Measurements from ENCODE around the gene PIK3CD. TPM values are rescaled to one million over a fixed set of nuclear protein-coding genes. Genes with fewer than 3 reads are reported as not detected.

The PIK3CD gene
- total RNA-seq, 1 experiment from 2014 or later, result 2.6 TPM

DNA sequence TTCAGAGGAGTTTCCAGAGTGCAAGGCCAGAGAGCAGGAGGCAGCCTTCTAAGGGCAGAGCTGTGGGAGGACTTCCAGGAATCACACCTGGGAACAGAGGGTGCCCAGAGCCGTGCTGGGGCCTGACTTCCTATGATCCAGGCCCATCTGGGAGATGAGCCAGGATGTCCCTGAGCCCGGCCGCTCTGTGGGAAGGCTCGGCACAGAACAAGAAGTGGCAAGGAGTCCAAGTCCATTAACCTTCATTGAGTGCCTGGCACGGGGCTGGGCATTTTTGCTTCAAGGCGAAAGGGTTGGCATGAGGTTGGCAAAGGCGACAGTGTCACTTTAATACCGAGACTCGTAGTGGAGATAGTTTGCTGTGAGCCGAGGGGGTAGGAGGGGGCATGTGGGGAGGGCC, 44.6 kb upstream of the PIK3CD start:
- TF ChIP-seq, protein P1, sequence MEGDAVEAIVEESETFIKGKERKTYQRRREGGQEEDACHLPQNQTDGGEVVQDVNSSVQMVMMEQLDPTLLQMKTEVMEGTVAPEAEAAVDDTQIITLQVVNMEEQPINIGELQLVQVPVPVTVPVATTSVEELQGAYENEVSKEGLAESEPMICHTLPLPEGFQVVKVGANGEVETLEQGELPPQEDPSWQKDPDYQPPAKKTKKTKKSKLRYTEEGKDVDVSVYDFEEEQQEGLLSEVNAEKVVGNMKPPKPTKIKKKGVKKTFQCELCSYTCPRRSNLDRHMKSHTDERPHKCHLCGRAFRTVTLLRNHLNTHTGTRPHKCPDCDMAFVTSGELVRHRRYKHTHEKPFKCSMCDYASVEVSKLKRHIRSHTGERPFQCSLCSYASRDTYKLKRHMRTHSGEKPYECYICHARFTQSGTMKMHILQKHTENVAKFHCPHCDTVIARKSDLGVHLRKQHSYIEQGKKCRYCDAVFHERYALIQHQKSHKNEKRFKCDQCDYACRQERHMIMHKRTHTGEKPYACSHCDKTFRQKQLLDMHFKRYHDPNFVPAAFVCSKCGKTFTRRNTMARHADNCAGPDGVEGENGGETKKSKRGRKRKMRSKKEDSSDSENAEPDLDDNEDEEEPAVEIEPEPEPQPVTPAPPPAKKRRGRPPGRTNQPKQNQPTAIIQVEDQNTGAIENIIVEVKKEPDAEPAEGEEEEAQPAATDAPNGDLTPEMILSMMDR (IDR thresholded peaks at IDR 0.05; ENCODE audit: unreplicated experiment), result no peak
- H3K27ac Mint-ChIP-seq (ENCODE audit: unreplicated experiment), result no peak overlapping the region
- intact Hi-C loops (cut with micrococcal nuclease; ENCODE audit: unreplicated experiment), result no loop called here
- no peaks in the 10 kb centered on the region for H3K36me3 Mint-ChIP-seq (ENCODE audit: insufficient read depth, unreplicated experiment)
- no peaks in the 10 kb centered on the region for H3K4me1 Mint-ChIP-seq (ENCODE audit: low read depth, unreplicated experiment)
- CTCF ChIA-PET, result no interaction called here
- H3K9me3 Mint-ChIP-seq (ENCODE audit: low read depth, unreplicated experiment), result no peaks in the 10 kb centered on the region
- H3K27me3 Mint-ChIP-seq (ENCODE audit: unreplicated experiment), result no peaks in the 10 kb centered on the region
- H3K4me3 Mint-ChIP-seq (ENCODE audit: low read depth, unreplicated experiment), result no peak overlapping the region
- no TSS peak for BruUV-seq (replicated peaks)
- no peak for DNase-seq

DNA sequence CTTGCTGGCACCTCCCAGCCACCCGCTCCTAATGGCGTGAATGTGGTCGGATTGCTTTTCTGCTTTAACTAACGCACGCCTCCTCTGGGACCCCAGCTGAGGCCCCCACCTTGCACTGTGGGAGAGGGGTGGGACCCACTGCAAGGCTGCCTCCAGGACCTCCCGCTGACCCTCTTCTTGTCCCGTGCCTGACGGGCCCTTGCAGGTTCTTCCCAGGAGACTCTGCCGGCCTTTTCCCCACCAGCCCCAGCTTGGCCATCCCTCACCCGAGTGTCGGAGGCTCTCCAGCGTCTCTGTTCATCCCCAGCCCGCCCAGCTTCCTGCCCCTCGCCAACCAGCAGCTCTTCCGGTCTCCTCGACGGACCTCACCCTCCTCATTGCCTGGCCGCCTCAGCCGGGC, 44.2 kb upstream of the PIK3CD start:
- H3K9me3 Mint-ChIP-seq (ENCODE audit: low read depth, unreplicated experiment), result no peaks in the 10 kb centered on the region
- TF ChIP-seq, protein P1 (IDR thresholded peaks at IDR 0.05; ENCODE audit: unreplicated experiment), result no peak
- no TSS peak for BruUV-seq (replicated peaks)
- no peak overlapping the region for H3K4me3 Mint-ChIP-seq (ENCODE audit: low read depth, unreplicated experiment)
- H3K27ac Mint-ChIP-seq (ENCODE audit: unreplicated experiment), result no peak overlapping the region
- no peaks in the 10 kb centered on the region for H3K4me1 Mint-ChIP-seq (ENCODE audit: low read depth, unreplicated experiment)
- no peak for DNase-seq
- no peaks in the 10 kb centered on the region for H3K27me3 Mint-ChIP-seq (ENCODE audit: unreplicated experiment)
- H3K36me3 Mint-ChIP-seq (ENCODE audit: insufficient read depth, unreplicated experiment), result no peaks in the 10 kb centered on the region
- CTCF ChIA-PET, result no interaction called here
- intact Hi-C loops (cut with micrococcal nuclease; ENCODE audit: unreplicated experiment), result no loop called here

- intact Hi-C loops (cut with micrococcal nuclease; ENCODE audit: unreplicated experiment), result no loop called here
- Mint-ChIP-seq H3K9me3 (ENCODE audit: low read depth, unreplicated experiment) (no peaks in the 10 kb centered on the region), H3K36me3 (ENCODE audit: insufficient read depth, unreplicated experiment) (peaks cover 5% of the 10 kb centered on the region), H3K4me3 (ENCODE audit: low read depth, unreplicated experiment) (no peak overlapping the region), H3K4me1 (ENCODE audit: low read depth, unreplicated experiment) (no peaks in the 10 kb centered on the region), H3K27me3 (ENCODE audit: unreplicated experiment) (no peaks in the 10 kb centered on the region), H3K27ac (ENCODE audit: unreplicated experiment) (no peak overlapping the region)
- TF ChIP-seq, protein P1 (IDR thresholded peaks at IDR 0.05; ENCODE audit: unreplicated experiment), result no peak
- DNase-seq, result no peak
- BruUV-seq (replicated peaks), result no TSS peak
- CTCF ChIA-PET, result interaction anchor here (0.6 kb wide), 1 partner anchor 833 kb away, joined by 3 read pairs; no protein-coding TSS in a partner anchor
Observed at GRCh38 chr1:9609998-9610397, 41.5 kb upstream of the PIK3CD start.

GRCh38 chr1:9610548-9610947, 41.0 kb upstream of the PIK3CD start:
- no peaks in the 10 kb centered on the region for H3K9me3 Mint-ChIP-seq (ENCODE audit: low read depth, unreplicated experiment)
- no peaks in the 10 kb centered on the region for H3K4me1 Mint-ChIP-seq (ENCODE audit: low read depth, unreplicated experiment)
- no TSS peak for BruUV-seq (replicated peaks)
- CTCF ChIA-PET, result no interaction called here
- no peak overlapping the region for H3K27ac Mint-ChIP-seq (ENCODE audit: unreplicated experiment)
- intact Hi-C loops (cut with micrococcal nuclease; ENCODE audit: unreplicated experiment), result no loop called here
- peaks cover 5% of the 10 kb centered on the region for H3K36me3 Mint-ChIP-seq (ENCODE audit: insufficient read depth, unreplicated experiment)
- TF ChIP-seq, protein P1 (IDR thresholded peaks at IDR 0.05; ENCODE audit: unreplicated experiment), result no peak
- no peaks in the 10 kb centered on the region for H3K27me3 Mint-ChIP-seq (ENCODE audit: unreplicated experiment)
- no peak for DNase-seq
- H3K4me3 Mint-ChIP-seq (ENCODE audit: low read depth, unreplicated experiment), result no peak overlapping the region
